ENCODE data around the gene MAML2.

The MAML2 gene

DNA sequence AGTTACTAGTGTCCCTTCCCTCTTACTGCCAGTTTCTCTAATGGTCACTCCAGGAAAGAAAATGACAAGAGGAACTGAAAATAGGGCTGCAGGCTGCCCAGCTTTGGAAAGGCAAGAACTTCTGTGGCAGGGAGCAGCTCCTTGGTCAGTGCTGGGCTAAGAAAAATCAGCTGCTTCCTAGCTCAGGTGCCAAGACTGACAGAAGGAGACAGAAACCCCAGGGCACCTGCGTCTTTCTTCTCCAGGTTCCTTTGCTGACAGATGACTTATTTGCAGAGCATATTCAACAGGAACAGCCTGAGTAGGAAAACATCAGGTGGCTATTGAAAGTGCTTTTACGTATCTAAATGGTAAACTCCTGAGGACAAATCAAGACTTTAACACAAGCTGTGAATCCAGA, 25.4 kb downstream of the MAML2 start:
- DNase-seq = no peak
- H3K4me3 Mint-ChIP-seq = no peak overlapping the region
- peaks cover 84% of the 10 kb centered on the region for H3K36me3 Mint-ChIP-seq (ENCODE audit: low read depth)
- no peaks in the 10 kb centered on the region for H3K27me3 Mint-ChIP-seq
- H3K4me1 Mint-ChIP-seq (ENCODE audit: low read depth) = peaks cover 96% of the 10 kb centered on the region
- H3K27ac Mint-ChIP-seq = peak overlapping the region; percentile 79
- H3K9me3 Mint-ChIP-seq = no peaks in the 10 kb centered on the region

- Mint-ChIP-seq H3K36me3 (ENCODE audit: low read depth) (peaks cover 83% of the 10 kb centered on the region), H3K4me3 (no peak overlapping the region), H3K9me3 (no peaks in the 10 kb centered on the region), H3K4me1 (ENCODE audit: low read depth) (peaks cover 95% of the 10 kb centered on the region), H3K27me3 (no peaks in the 10 kb centered on the region), H3K27ac (peak overlapping the region; percentile 79)
- no peak for DNase-seq
Observed at GRCh38 chr11:96316869-96317268, 26.1 kb downstream of the MAML2 start.

DNA sequence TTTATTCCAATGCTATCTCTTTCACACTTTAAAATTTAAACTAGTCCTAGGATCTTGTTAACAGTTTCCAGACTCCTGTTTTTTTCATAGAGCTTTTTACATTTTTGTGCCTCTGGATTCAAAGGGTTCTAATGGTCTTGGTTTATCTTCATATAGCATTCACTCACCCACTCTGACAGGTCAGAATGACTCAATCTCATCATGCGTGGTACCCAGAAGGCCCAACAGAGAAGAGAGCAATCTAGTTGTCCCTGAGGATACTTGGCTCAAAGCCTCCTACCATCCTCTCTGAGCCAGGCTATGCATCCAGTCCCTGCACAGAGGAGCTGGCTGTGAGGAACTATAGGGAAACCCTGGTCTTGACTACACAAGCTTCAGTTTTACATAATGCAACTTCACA, 27.5 kb downstream of the MAML2 start:
- Mint-ChIP-seq H3K36me3 (ENCODE audit: low read depth) (peaks cover 83% of the 10 kb centered on the region), H3K4me3 (no peak overlapping the region), H3K27me3 (no peaks in the 10 kb centered on the region), H3K27ac (peak overlapping the region; percentile 62), H3K4me1 (ENCODE audit: low read depth) (peaks cover 94% of the 10 kb centered on the region), H3K9me3 (no peaks in the 10 kb centered on the region)
- DNase-seq = no peak

DNA sequence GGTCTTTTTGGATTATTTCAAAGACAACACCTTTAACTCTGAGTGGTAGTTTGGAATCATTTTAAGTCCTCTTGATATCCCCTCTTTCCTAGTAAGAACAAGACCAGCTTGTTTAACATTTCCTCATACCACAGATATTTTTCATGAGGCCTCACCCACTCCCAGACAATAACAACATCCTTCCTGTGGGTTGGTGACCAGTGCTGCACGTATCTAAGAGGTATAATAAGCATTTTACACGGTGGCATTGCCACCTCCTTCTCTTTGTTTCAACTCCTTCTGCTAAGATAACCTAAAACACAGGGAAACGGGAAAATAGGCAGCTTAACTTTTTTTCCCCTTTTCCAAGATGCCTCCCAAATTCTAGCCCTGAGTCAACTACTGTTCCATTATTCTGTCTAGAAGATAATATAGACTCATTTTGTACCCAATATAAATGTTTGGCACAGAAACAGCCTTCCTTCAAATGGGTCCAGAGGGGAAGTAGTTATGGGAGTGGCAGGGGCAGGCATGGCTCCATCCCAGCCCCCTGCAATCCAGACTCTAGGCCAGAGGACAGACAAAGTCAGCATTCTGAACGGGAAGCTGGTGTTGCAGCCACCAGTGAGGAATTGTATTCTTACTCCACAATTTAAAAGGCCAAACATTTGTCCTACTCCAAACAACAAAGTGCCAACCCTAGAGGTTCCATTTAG, 28.5 kb downstream of the MAML2 start:
- Mint-ChIP-seq H3K4me3 (no peak overlapping the region), H3K36me3 (ENCODE audit: low read depth) (peaks cover 81% of the 10 kb centered on the region), H3K9me3 (no peaks in the 10 kb centered on the region), H3K27ac (peak overlapping the region; percentile 74), H3K27me3 (no peaks in the 10 kb centered on the region), H3K4me1 (ENCODE audit: low read depth) (peaks cover 92% of the 10 kb centered on the region)
- DNase-seq = no peak

- Mint-ChIP-seq H3K4me1 (ENCODE audit: low read depth) (peaks cover 92% of the 10 kb centered on the region), H3K4me3 (no peak overlapping the region), H3K36me3 (ENCODE audit: low read depth) (peaks cover 82% of the 10 kb centered on the region), H3K27me3 (no peaks in the 10 kb centered on the region), H3K9me3 (no peaks in the 10 kb centered on the region), H3K27ac (peak overlapping the region; percentile 39)
- no peak for DNase-seq
Observed at GRCh38 chr11:96313163-96313562, 29.8 kb downstream of the MAML2 start.

GRCh38 chr11:96311120-96311568, 31.9 kb downstream of the MAML2 start:
- Mint-ChIP-seq H3K9me3 (no peaks in the 10 kb centered on the region), H3K27ac (no peak overlapping the region), H3K27me3 (no peaks in the 10 kb centered on the region), H3K4me1 (ENCODE audit: low read depth) (peaks cover 92% of the 10 kb centered on the region), H3K4me3 (no peak overlapping the region), H3K36me3 (ENCODE audit: low read depth) (peaks cover 70% of the 10 kb centered on the region)
- DNase-seq = no peak

- Mint-ChIP-seq H3K9me3 (no peaks in the 10 kb centered on the region), H3K36me3 (ENCODE audit: low read depth) (peaks cover 65% of the 10 kb centered on the region), H3K4me1 (ENCODE audit: low read depth) (peaks cover 89% of the 10 kb centered on the region), H3K4me3 (no peak overlapping the region), H3K27ac (no peak overlapping the region), H3K27me3 (no peaks in the 10 kb centered on the region)
- no peak for DNase-seq
Observed at GRCh38 chr11:96310236-96310635, 32.8 kb downstream of the MAML2 start.

GRCh38 chr11:96309643-96310017, 33.4 kb downstream of the MAML2 start:
- DNase-seq = no peak
- H3K27me3 Mint-ChIP-seq = no peaks in the 10 kb centered on the region
- H3K4me1 Mint-ChIP-seq (ENCODE audit: low read depth) = peaks cover 84% of the 10 kb centered on the region
- H3K27ac Mint-ChIP-seq = peak overlapping the region; percentile 61
- peaks cover 61% of the 10 kb centered on the region for H3K36me3 Mint-ChIP-seq (ENCODE audit: low read depth)
- no peak overlapping the region for H3K4me3 Mint-ChIP-seq
- no peaks in the 10 kb centered on the region for H3K9me3 Mint-ChIP-seq

GRCh38 chr11:96309016-96309642, 33.9 kb downstream of the MAML2 start:
- peaks cover 58% of the 10 kb centered on the region for H3K36me3 Mint-ChIP-seq (ENCODE audit: low read depth)
- H3K27me3 Mint-ChIP-seq = no peaks in the 10 kb centered on the region
- DNase-seq = no peak
- H3K4me3 Mint-ChIP-seq = no peak overlapping the region
- peaks cover 84% of the 10 kb centered on the region for H3K4me1 Mint-ChIP-seq (ENCODE audit: low read depth)
- peak overlapping the region; percentile 61 for H3K27ac Mint-ChIP-seq
- H3K9me3 Mint-ChIP-seq = no peaks in the 10 kb centered on the region

GRCh38 chr11:96307776-96308140, 35.2 kb downstream of the MAML2 start:
- Mint-ChIP-seq H3K9me3 (no peaks in the 10 kb centered on the region), H3K4me1 (ENCODE audit: low read depth) (peaks cover 86% of the 10 kb centered on the region), H3K4me3 (peak overlapping the region; percentile 49), H3K36me3 (ENCODE audit: low read depth) (peaks cover 54% of the 10 kb centered on the region), H3K27ac (peak overlapping the region; percentile 50), H3K27me3 (no peaks in the 10 kb centered on the region)
- DNase-seq = no peak

DNA sequence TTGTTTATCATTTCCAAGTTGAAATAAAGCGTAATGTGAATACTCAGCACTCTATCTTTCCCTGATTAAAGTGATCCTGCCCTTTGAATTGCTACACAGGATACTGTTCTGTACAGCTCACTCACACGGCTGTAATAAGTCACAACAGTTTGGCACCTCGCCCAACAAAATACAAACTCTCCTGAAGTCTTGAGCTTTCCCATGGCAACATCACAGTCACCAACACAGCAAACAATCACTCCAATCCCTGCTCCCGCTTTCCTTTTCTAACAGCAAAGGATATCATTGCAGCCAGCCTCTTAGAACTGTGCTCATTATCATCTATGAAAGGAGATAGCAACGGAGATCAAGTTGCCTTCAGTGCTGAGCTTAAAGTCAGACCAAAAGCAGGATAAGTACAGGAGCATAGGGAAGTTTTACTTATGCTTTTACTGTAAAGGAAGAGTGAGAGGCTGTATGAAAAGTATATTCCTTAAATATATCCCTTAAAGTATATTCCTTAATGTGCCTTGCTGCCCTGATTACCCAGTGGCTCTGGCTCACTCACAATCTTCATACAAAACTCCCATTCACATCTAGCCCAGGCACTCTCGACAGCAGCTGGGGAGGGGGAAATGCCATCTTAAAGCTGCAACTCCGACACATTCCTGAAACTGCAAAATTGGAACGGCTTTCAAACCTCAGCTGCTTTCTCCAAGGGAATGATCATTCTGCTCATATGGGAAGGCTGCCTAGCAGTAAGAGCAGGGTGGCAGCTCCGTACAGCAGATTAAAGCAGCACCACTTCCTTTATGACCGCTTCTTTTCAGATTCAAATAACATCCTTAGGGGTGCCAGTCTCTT, 35.8 kb downstream of the MAML2 start:
- Mint-ChIP-seq H3K4me1 (ENCODE audit: low read depth) (peaks cover 86% of the 10 kb centered on the region), H3K4me3 (peak overlapping the region; percentile 49), H3K36me3 (ENCODE audit: low read depth) (peaks cover 54% of the 10 kb centered on the region), H3K27ac (peak overlapping the region; percentile 50), H3K27me3 (no peaks in the 10 kb centered on the region), H3K9me3 (no peaks in the 10 kb centered on the region)
- DNase-seq = no peak

DNA sequence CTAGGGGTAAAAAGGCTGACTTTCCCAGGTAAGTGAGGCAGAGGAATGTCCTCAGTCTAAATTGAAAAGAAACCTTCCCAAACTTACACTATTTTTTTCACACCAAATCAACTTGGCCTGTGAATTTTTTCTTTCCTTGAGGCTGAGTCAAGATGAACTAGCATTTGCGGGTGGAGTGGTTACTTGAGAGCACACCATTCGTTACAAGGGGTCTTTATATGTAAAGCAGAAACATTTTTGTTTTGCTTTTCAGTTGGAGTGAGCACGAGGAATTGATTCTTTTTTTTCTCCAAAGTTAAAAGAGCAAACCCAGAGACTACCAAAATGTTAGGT, 36.4 kb downstream of the MAML2 start:
- Mint-ChIP-seq H3K27me3 (no peaks in the 10 kb centered on the region), H3K4me1 (ENCODE audit: low read depth) (peaks cover 86% of the 10 kb centered on the region), H3K9me3 (no peaks in the 10 kb centered on the region), H3K27ac (peak overlapping the region; percentile 50), H3K4me3 (peak overlapping the region; percentile 41), H3K36me3 (ENCODE audit: low read depth) (peaks cover 52% of the 10 kb centered on the region)
- DNase-seq = no peak

DNA sequence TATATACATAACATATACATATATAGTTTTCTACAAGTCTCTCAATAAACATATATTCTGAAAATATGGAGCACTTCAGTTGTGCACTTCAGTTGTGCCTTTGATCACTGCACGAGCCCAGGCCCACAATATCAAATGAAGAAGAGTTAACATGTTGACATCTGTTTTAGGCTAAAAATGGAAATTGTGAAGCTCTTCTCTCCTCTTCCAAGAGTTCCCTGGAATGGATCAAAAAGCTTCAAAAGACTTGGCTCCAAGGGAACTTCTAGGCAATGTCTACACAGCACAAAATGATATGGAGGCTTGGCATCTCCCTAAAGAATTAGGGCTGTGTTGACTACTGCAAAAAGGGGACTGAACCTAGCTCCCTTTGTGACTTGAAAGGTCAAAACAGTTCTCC, 36.9 kb downstream of the MAML2 start:
- Mint-ChIP-seq H3K4me3 (no peak overlapping the region), H3K9me3 (no peaks in the 10 kb centered on the region)

DNA sequence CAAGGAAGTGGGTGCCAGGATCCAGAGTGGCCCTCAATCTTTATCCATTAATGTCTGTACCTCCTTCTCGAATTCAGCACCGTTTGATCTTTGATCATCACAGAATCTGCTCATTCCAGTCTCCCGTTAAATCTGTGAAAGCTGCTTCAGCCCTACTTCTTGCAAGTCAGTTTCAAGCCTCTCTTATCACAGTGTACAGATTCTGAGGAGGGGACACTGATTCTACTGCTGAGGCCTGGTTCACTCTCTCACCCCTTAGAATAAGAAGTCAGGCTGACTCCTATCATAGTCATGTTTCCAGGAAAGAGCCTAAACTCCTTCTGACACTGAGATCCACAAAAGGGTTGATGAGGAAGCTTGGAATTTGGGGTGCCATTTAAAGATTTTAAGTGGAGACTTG, 39.0 kb downstream of the MAML2 start:
- Mint-ChIP-seq H3K36me3 (ENCODE audit: low read depth) (peaks cover 50% of the 10 kb centered on the region), H3K9me3 (no peaks in the 10 kb centered on the region), H3K27ac (peak overlapping the region; percentile 83), H3K4me3 (no peak overlapping the region), H3K27me3 (no peaks in the 10 kb centered on the region), H3K4me1 (ENCODE audit: low read depth) (peaks cover 86% of the 10 kb centered on the region)
- no peak for DNase-seq

More for the DNA sequence above, 36.9 kb downstream of the MAML2 start:
- peaks cover 85% of the 10 kb centered on the region for H3K4me1 Mint-ChIP-seq (ENCODE audit: low read depth)
- peaks cover 50% of the 10 kb centered on the region for H3K36me3 Mint-ChIP-seq (ENCODE audit: low read depth)
- no peak overlapping the region for H3K27ac Mint-ChIP-seq
- H3K27me3 Mint-ChIP-seq = no peaks in the 10 kb centered on the region
- DNase-seq = no peak

DNA sequence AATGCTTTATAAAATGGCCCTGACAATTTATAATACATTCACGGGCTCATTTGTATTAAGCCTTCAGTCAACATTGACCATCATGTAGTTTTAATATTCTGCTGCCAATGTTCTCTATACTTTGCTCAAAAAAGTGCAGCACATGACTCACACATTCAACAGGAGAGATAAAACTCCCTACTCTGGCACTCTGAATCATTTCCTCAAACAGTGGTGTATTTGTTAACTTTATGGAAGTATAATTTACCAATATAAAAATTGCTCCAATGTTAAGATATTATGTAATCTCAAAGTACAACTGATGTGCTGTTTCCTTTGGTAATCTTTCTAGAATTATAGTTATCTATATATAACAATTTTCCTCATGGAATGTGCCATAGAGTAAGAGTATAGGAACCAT, 39.9 kb downstream of the MAML2 start:
- no peak overlapping the region for H3K4me3 Mint-ChIP-seq
- no peaks in the 10 kb centered on the region for H3K27me3 Mint-ChIP-seq
- no peaks in the 10 kb centered on the region for H3K9me3 Mint-ChIP-seq
- H3K4me1 Mint-ChIP-seq (ENCODE audit: low read depth) = peaks cover 81% of the 10 kb centered on the region
- peaks cover 49% of the 10 kb centered on the region for H3K36me3 Mint-ChIP-seq (ENCODE audit: low read depth)
- peak overlapping the region; percentile 36 for H3K27ac Mint-ChIP-seq
- no peak for DNase-seq
